ENCODE measurements around the gene CWF19L2. TPM values are rescaled to one million over a fixed set of nuclear protein-coding genes. Genes with fewer than 3 reads are reported as not detected.
"Not testable (repeated sequence)": the region's sequence is repeated elsewhere in the genome, so short reads cannot be mapped to it uniquely, and the experiment has no call there.

The CWF19L2 gene
- total and polyA plus RNA-seq, 2 of the 8 experiments (the other 6 are each of a cell fraction or from before 2014, with no cell fraction given): 2.2 to 16.6 TPM

GRCh38 chr11:107401131-107401530, 56.5 kb downstream of the CWF19L2 start:
- H3K23ac ChIP-seq (ENCODE audit: insufficient read length); H2AK5ac ChIP-seq (ENCODE audit: low read depth, low read length); H3K18ac ChIP-seq (ENCODE audit: extremely low read depth, low read length); FAIRE-seq; H4K20me1 ChIP-seq (replicated peaks in 1 of 2; ENCODE audit: control insufficient read depth in 1 of 2, insufficient read depth in 2 of 2, low read length in 2 of 2); H2BK5ac ChIP-seq (ENCODE audit: low read depth, low read length); DNase-seq (ENCODE audit: low read depth in 1 of 2, low spot score in 2 of 2); H3K79me2 ChIP-seq (ENCODE audit: control insufficient read depth in 1 of 2, insufficient read depth in 2 of 2, low read length in 2 of 2); CTCF ChIA-PET (ENCODE audit: partially characterized antibody); H3K56ac ChIP-seq (replicated peaks; ENCODE audit: insufficient read length, low read depth, low read length); H4K8ac ChIP-seq (ENCODE audit: extremely low read depth, insufficient read depth, low read length); H4K5ac ChIP-seq (ENCODE audit: insufficient read length, low read depth, low read length); H3K4me3 ChIP-seq (ENCODE audit: extremely low read depth in 1 of 4, insufficient read depth in 2 of 4, low read depth in 3 of 4, low read length in 4 of 4); H2BK120ac ChIP-seq (replicated peaks; ENCODE audit: low read depth, low read length); H3K4me2 ChIP-seq (ENCODE audit: insufficient read depth in 1 of 2, low read depth in 2 of 2, low read length in 2 of 2); H2AFZ ChIP-seq (ENCODE audit: low read length); H2BK12ac ChIP-seq (ENCODE audit: low read depth, low read length); H4K91ac ChIP-seq (replicated peaks; ENCODE audit: insufficient read length, low read length); H3K79me1 ChIP-seq (ENCODE audit: low read depth, low read length); H2BK20ac ChIP-seq (ENCODE audit: low read length); H3K9ac ChIP-seq (replicated peaks in 1 of 4; ENCODE audit: extremely low read depth in 1 of 4, low read depth in 3 of 4, low read length in 3 of 4); H3K4ac ChIP-seq (replicated peaks; ENCODE audit: insufficient read length, low read depth, low read length); H3K27me3 ChIP-seq (replicated peaks in 1 of 4; ENCODE audit: control insufficient read depth in 3 of 4, extremely low read depth in 1 of 4, insufficient read depth in 3 of 4, low read length in 3 of 4); H3K9me3 ChIP-seq (ENCODE audit: insufficient read depth in 2 of 2, low read depth in 1 of 2, low read length in 1 of 2); H3K23me2 ChIP-seq (ENCODE audit: low read depth, low read length); H2BK15ac ChIP-seq (ENCODE audit: low read length); H3K14ac ChIP-seq (ENCODE audit: insufficient read length); H3K27ac ChIP-seq (ENCODE audit: low read depth, low read length); H3K36me3 ChIP-seq (ENCODE audit: control insufficient read depth in 2 of 4, insufficient read depth in 4 of 4, low read length in 3 of 4): not testable (repeated sequence)
- 88% methylated on average over 2 of the region's 2 CpGs; no CpG with 5 or more reads in 1 of the 2 experiments for WGBS, 2 experiments (ENCODE audit: extremely low coverage in 1 of 2, insufficient coverage in 1 of 2, insufficient read length in 1 of 2, insufficient replicate concordance in 2 of 2, low coverage in 1 of 2, low lambda C conversion rate in 2 of 2, missing lambda C conversion rate in 1 of 2)
- POLR2A ChIA-PET (ENCODE audit: partially characterized antibody): interaction anchor here (0.6 kb wide), 1 partner anchor 9 kb away, joined by 3 read pairs; no protein-coding TSS in a partner anchor
- H3K4me1 ChIP-seq (replicated peaks in 1 of 4; ENCODE audit: control insufficient read depth in 3 of 4, insufficient read depth in 4 of 4, low read length in 3 of 4): peaks cover 7 to 10% (median 9%) of the 10 kb centered on the region in 4 experiments; a peak in 6 of 7 replicates
